ENCODE results near the gene UHRF1.

GRCh38 chr19:4966591-4966990 lies 57.3 kb downstream of the UHRF1 start:
- TF ChIP-seq CTCF (IDR thresholded peaks at IDR 0.05) = no peak
- no peak for TF ChIP-seq POLR2A (IDR thresholded peaks at IDR 0.05)
